Measurements from ENCODE around the gene ZNF500. TPM values are rescaled to one million over a fixed set of nuclear protein-coding genes. Genes with fewer than 3 reads are reported as not detected.

ZNF500 gene
- total and polyA plus RNA-seq, 10 of the 15 experiments (the other 5 are each of a cell fraction or from before 2014, with no cell fraction given) = 0.99 to 13.1 (median 5.5) TPM

- intact Hi-C loops (cut with micrococcal nuclease; ENCODE audit: unreplicated experiment) = no loop called here
- TF ChIP-seq KDM1A (IDR thresholded peaks at IDR 0.05; ENCODE audit: borderline replicate concordance) = no peak
- no peak for TF ChIP-seq TCF3 (IDR thresholded peaks at IDR 0.05; ENCODE audit: borderline replicate concordance, insufficient read depth, low read depth, low read length)
- TF ChIP-seq POLR2AphosphoS5 (IDR thresholded peaks at IDR 0.05; ENCODE audit: low read length) = peak; percentile 52; the same call in 1 of the 2 replicates
- Histone ChIP-seq H3K36me3 (ENCODE audit: control insufficient read depth in 2 of 2, insufficient read depth in 2 of 2, low read length in 1 of 2) (peaks cover 10 to 42% of the 10 kb centered on the region in 2 experiments; a peak in 3 of 4 replicates), H3K4me2 (ENCODE audit: control insufficient read depth, insufficient read depth) (no peak overlapping the region), H4K20me1 (ENCODE audit: control insufficient read depth, insufficient read depth) (no peaks in the 10 kb centered on the region), H3K79me2 (ENCODE audit: control insufficient read depth, insufficient read depth, low read length) (peaks cover 11% of the 10 kb centered on the region), H3K4me3 (no peak overlapping the region), H3K27me3 (replicated peaks in 1 of 2; ENCODE audit: control insufficient read depth in 2 of 2, insufficient read depth in 2 of 2, low read length in 1 of 2) (no peaks in the 10 kb centered on the region), H3K4me1 (ENCODE audit: control insufficient read depth, insufficient read depth, low read length) (peaks cover 5% of the 10 kb centered on the region; the same call in 1 of the 2 replicates), H2AFZ (ENCODE audit: control insufficient read depth, low read depth, low read length) (no peak overlapping the region), H3K9ac (ENCODE audit: control insufficient read depth, insufficient read depth, low read length) (no peak overlapping the region), H3K27ac (ENCODE audit: control insufficient read depth, insufficient read depth) (no peak overlapping the region), H3K9me3 (replicated peaks; ENCODE audit: control insufficient read depth, insufficient read depth, low read length) (no peaks in the 10 kb centered on the region)
- ChIA-PET SMC1A (ENCODE audit: uncharacterized antibody, unreplicated experiment) (no interaction called here), POLR2A (no interaction called here), RAD21 (ENCODE audit: unreplicated experiment) (no interaction called here), CTCF (no interaction called here)
- BruUV-seq (replicated peaks) = no TSS peak
- WGBS (ENCODE audit: insufficient coverage, insufficient replicate concordance, low lambda C conversion rate, missing lambda C conversion rate) = 93% methylated on average over 33 of the region's 36 CpGs
- FAIRE-seq (no peak), DNase-seq (ENCODE audit: low read depth, low spot score) (no peak), ATAC-seq (no peak)
- in situ Hi-C loops (cut with MboI) = no loop called here
Measured at GRCh38 chr16:4698321-4699045, 68.5 kb downstream of the ZNF500 start.

Small RNA genes within 50 kb of the gene (small RNA-seq; reads per million reads assigned to genes)
- not detected for gene RF00017

Other genes with a start within 250 kb of the ZNF500 start
Only the 7 nearest of the 14 such genes appear.
- gene NUDT16L1, start 73.6 kb downstream of the ZNF500 start, total RNA-seq (2014; rRNA removed) = 33.8 and 41.4 TPM in 2 replicates
- gene NUDT16L1, start 73.6 kb downstream of the ZNF500 start, total RNA-seq (2014; rRNA removed; fragmentation: Illumina TruSeq; extraction: Trizol) = 11.5 and 12.6 TPM in 2 replicates
- gene NUDT16L1, start 73.6 kb downstream of the ZNF500 start, total RNA-seq (2021) = 35.0 and 35.2 TPM in 2 replicates
- gene NUDT16L1, start 73.6 kb downstream of the ZNF500 start, polyA plus RNA-seq (2011; rRNA removed) = 12.1 and 22.7 TPM in 2 replicates
- 3.0 and 10.6 TPM in 2 replicates for gene NUDT16L1, start 73.6 kb downstream of the ZNF500 start, polyA plus RNA-seq (2014; fragmentation: Illumina TruSeq; extraction: Trizol)
- 1 to 10 TPM; 1.4 to 6.4 TPM for gene NUDT16L1, start 73.6 kb downstream of the ZNF500 start, polyA plus RNA-seq (2014; fragmentation: Nextera tagmentation; extraction: Ambion mirVana)
- gene NUDT16L1, start 73.6 kb downstream of the ZNF500 start, polyA plus RNA-seq (2014; rRNA removed) = 36.6 and 41.6 TPM in 2 replicates
- gene NUDT16L1, start 73.6 kb downstream of the ZNF500 start, polyA plus RNA-seq (2016; fragmentation: Nextera tagmentation; extraction: Ambion mirVana) = 10 to 100 TPM; 63.7 to 77.7 TPM
- 11.2 and 14.2 TPM in 2 replicates for gene ANKS3, start 32.9 kb downstream of the ZNF500 start, total RNA-seq (2014; rRNA removed)
- 6.7 and 8.2 TPM in 2 replicates for gene ANKS3, start 32.9 kb downstream of the ZNF500 start, total RNA-seq (2014; rRNA removed; fragmentation: Illumina TruSeq; extraction: Trizol)
- gene ANKS3, start 32.9 kb downstream of the ZNF500 start, total RNA-seq (2021) = 12.9 and 13.4 TPM in 2 replicates
- 7.0 and 9.1 TPM in 2 replicates for gene ANKS3, start 32.9 kb downstream of the ZNF500 start, polyA plus RNA-seq (2011; rRNA removed)
- gene ANKS3, start 32.9 kb downstream of the ZNF500 start, polyA plus RNA-seq (2014; fragmentation: Illumina TruSeq; extraction: Trizol) = 4.3 and 5.0 TPM in 2 replicates
- gene ANKS3, start 32.9 kb downstream of the ZNF500 start, polyA plus RNA-seq (2014; fragmentation: Nextera tagmentation; extraction: Ambion mirVana) = under 1 TPM; 0.29 to 0.52 TPM
- gene ANKS3, start 32.9 kb downstream of the ZNF500 start, polyA plus RNA-seq (2014; rRNA removed) = 12.2 and 15.4 TPM in 2 replicates
- 1 to 10 TPM; 7.7 to 8.8 TPM for gene ANKS3, start 32.9 kb downstream of the ZNF500 start, polyA plus RNA-seq (2016; fragmentation: Nextera tagmentation; extraction: Ambion mirVana)
- 0.22 and 0.56 TPM in 2 replicates for gene DNAAF8, start 32.6 kb downstream of the ZNF500 start, total RNA-seq (2014; rRNA removed)
- 0.09 and 0.22 TPM in 2 replicates for gene DNAAF8, start 32.6 kb downstream of the ZNF500 start, total RNA-seq (2014; rRNA removed; fragmentation: Illumina TruSeq; extraction: Trizol)
- 0.21 and 0.36 TPM in 2 replicates for gene DNAAF8, start 32.6 kb downstream of the ZNF500 start, total RNA-seq (2021)
- gene DNAAF8, start 32.6 kb downstream of the ZNF500 start, polyA plus RNA-seq (2011; rRNA removed) = 0.03 and 0.22 TPM in 2 replicates
- gene DNAAF8, start 32.6 kb downstream of the ZNF500 start, polyA plus RNA-seq (2014; fragmentation: Illumina TruSeq; extraction: Trizol) = 0.01 TPM in 1 of 2 replicates, not detected in the other
- gene DNAAF8, start 32.6 kb downstream of the ZNF500 start, polyA plus RNA-seq (2014; fragmentation: Nextera tagmentation; extraction: Ambion mirVana) = not detected
- gene DNAAF8, start 32.6 kb downstream of the ZNF500 start, polyA plus RNA-seq (2014; rRNA removed) = 0.13 and 0.16 TPM in 2 replicates
- gene DNAAF8, start 32.6 kb downstream of the ZNF500 start, polyA plus RNA-seq (2016; fragmentation: Nextera tagmentation; extraction: Ambion mirVana) = under 1 TPM; 0.21 to 0.78 TPM
- gene SEPTIN12, start 21.2 kb upstream of the ZNF500 start, total RNA-seq (2014; rRNA removed) = not detected in 2 replicates
- gene SEPTIN12, start 21.2 kb upstream of the ZNF500 start, total RNA-seq (2014; rRNA removed; fragmentation: Illumina TruSeq; extraction: Trizol) = not detected in 2 replicates
- gene SEPTIN12, start 21.2 kb upstream of the ZNF500 start, total RNA-seq (2021) = not detected in 2 replicates
- gene SEPTIN12, start 21.2 kb upstream of the ZNF500 start, polyA plus RNA-seq (2011; rRNA removed) = not detected in 2 replicates
- not detected in 2 replicates for gene SEPTIN12, start 21.2 kb upstream of the ZNF500 start, polyA plus RNA-seq (2014; fragmentation: Illumina TruSeq; extraction: Trizol)
- not detected for gene SEPTIN12, start 21.2 kb upstream of the ZNF500 start, polyA plus RNA-seq (2014; fragmentation: Nextera tagmentation; extraction: Ambion mirVana)
- gene SEPTIN12, start 21.2 kb upstream of the ZNF500 start, polyA plus RNA-seq (2014; rRNA removed) = not detected in 2 replicates
- gene SEPTIN12, start 21.2 kb upstream of the ZNF500 start, polyA plus RNA-seq (2016; fragmentation: Nextera tagmentation; extraction: Ambion mirVana) = not detected
- gene SMIM22, start 28.2 kb upstream of the ZNF500 start, total RNA-seq (2014; rRNA removed) = not detected in 2 replicates
- gene SMIM22, start 28.2 kb upstream of the ZNF500 start, total RNA-seq (2014; rRNA removed; fragmentation: Illumina TruSeq; extraction: Trizol) = not detected in 2 replicates
- 0.61 TPM in 1 of 2 replicates, not detected in the other for gene SMIM22, start 28.2 kb upstream of the ZNF500 start, total RNA-seq (2021)
- 0.26 and 0.83 TPM in 2 replicates for gene SMIM22, start 28.2 kb upstream of the ZNF500 start, polyA plus RNA-seq (2011; rRNA removed)
- not detected in 2 replicates for gene SMIM22, start 28.2 kb upstream of the ZNF500 start, polyA plus RNA-seq (2014; fragmentation: Illumina TruSeq; extraction: Trizol)
- not detected for gene SMIM22, start 28.2 kb upstream of the ZNF500 start, polyA plus RNA-seq (2014; fragmentation: Nextera tagmentation; extraction: Ambion mirVana)
- not detected in 2 replicates for gene SMIM22, start 28.2 kb upstream of the ZNF500 start, polyA plus RNA-seq (2014; rRNA removed)
- not detected for gene SMIM22, start 28.2 kb upstream of the ZNF500 start, polyA plus RNA-seq (2016; fragmentation: Nextera tagmentation; extraction: Ambion mirVana)
- gene ROGDI, start 35.5 kb upstream of the ZNF500 start, total RNA-seq (2014; rRNA removed) = 11.6 and 15.9 TPM in 2 replicates
- 7.9 and 8.0 TPM in 2 replicates for gene ROGDI, start 35.5 kb upstream of the ZNF500 start, total RNA-seq (2014; rRNA removed; fragmentation: Illumina TruSeq; extraction: Trizol)
- 13.7 and 14.7 TPM in 2 replicates for gene ROGDI, start 35.5 kb upstream of the ZNF500 start, total RNA-seq (2021)
- gene ROGDI, start 35.5 kb upstream of the ZNF500 start, polyA plus RNA-seq (2011; rRNA removed) = 8.5 and 12.9 TPM in 2 replicates
- gene ROGDI, start 35.5 kb upstream of the ZNF500 start, polyA plus RNA-seq (2014; fragmentation: Illumina TruSeq; extraction: Trizol) = 1.9 and 7.6 TPM in 2 replicates
- gene ROGDI, start 35.5 kb upstream of the ZNF500 start, polyA plus RNA-seq (2014; fragmentation: Nextera tagmentation; extraction: Ambion mirVana) = 1 to 10 TPM in 1 of 2 experiments, under 1 TPM in 1; 0.40 to 2.2 TPM
- 21.3 and 22.8 TPM in 2 replicates for gene ROGDI, start 35.5 kb upstream of the ZNF500 start, polyA plus RNA-seq (2014; rRNA removed)
- gene ROGDI, start 35.5 kb upstream of the ZNF500 start, polyA plus RNA-seq (2016; fragmentation: Nextera tagmentation; extraction: Ambion mirVana) = 10 to 100 TPM; 23.1 to 23.5 TPM
- gene GLYR1, start 80.1 kb upstream of the ZNF500 start, total RNA-seq (2014; rRNA removed) = 31.1 and 40.9 TPM in 2 replicates
- gene GLYR1, start 80.1 kb upstream of the ZNF500 start, total RNA-seq (2014; rRNA removed; fragmentation: Illumina TruSeq; extraction: Trizol) = 48.8 and 50.3 TPM in 2 replicates
- gene GLYR1, start 80.1 kb upstream of the ZNF500 start, total RNA-seq (2021) = 81.9 and 90.2 TPM in 2 replicates
- gene GLYR1, start 80.1 kb upstream of the ZNF500 start, polyA plus RNA-seq (2011; rRNA removed) = 49.7 and 50.4 TPM in 2 replicates
- 82.7 and 83.3 TPM in 2 replicates for gene GLYR1, start 80.1 kb upstream of the ZNF500 start, polyA plus RNA-seq (2014; fragmentation: Illumina TruSeq; extraction: Trizol)
- 10 to 100 TPM in 1 of 2 experiments, 1 to 10 TPM in 1; 7.3 to 10.1 TPM for gene GLYR1, start 80.1 kb upstream of the ZNF500 start, polyA plus RNA-seq (2014; fragmentation: Nextera tagmentation; extraction: Ambion mirVana)
- gene GLYR1, start 80.1 kb upstream of the ZNF500 start, polyA plus RNA-seq (2014; rRNA removed) = 69.7 and 74.8 TPM in 2 replicates
- 10 to 100 TPM; 63.9 to 68.9 TPM for gene GLYR1, start 80.1 kb upstream of the ZNF500 start, polyA plus RNA-seq (2016; fragmentation: Nextera tagmentation; extraction: Ambion mirVana)